DMS153 treated with DMSO at 0.1 percent for 48 hours (cell line): ENCODE measurements around the gene SUSD6.
"Not testable (repeated sequence)": the region's sequence is repeated elsewhere in the genome, so short reads cannot be mapped to it uniquely, and the experiment has no call there.

Experiments
- DNase-seq: peaks from one replicate; lab custom pipeline; 2025; ENCODE audit not compliant: unreplicated experiment; lab: John Stamatoyannopoulos, UW

Gene SUSD6

DNA sequence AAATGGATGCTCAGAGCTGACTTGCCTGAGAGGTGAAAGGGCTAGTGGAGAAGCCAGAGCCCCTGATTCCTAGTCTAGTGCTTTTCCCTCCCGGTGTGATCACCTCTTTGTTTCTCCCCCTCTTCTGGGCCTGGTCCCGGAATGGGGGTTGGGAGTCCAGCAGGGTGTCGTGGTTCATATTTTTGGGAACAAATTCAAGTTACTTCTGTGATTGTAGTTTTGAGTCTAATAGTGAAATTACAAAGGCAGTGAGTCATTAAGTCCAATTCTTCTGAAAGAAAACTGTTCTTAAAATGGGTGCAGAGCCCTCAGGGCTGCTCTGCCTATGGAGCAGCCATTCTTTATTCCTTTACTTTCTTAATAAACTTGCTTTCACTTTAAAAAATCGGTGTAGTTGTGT lies 7.6 kb downstream of the SUSD6 start:
- no peak for DNase-seq

- no peak for DNase-seq
These were observed 8.8 kb downstream of the SUSD6 start for GRCh38 chr14:69620211-69620611.

GRCh38 chr14:69620981-69621380 lies 9.6 kb downstream of the SUSD6 start:
- DNase-seq: no peak

DNA sequence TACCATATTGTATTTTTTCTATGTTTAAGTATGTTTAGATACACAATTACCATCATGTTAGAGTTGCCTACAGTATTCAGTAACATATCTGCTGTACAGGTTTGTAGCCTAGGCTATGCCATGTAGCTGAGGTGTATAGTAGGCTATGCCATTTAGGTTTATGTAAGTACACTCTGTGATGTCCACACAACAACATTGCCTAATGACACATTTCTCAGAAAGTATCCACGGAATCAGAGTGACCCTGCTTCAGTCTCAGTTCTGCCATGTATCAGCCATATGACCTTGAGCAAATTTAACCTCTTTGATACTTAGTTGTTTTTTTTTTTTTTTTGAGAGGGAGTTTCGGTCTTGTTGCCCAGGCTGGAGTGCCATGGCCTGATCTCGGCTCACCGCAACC lies 12.7 kb downstream of the SUSD6 start:
- no peak for DNase-seq

- no peak for DNase-seq
These were observed 14.1 kb downstream of the SUSD6 start for GRCh38 chr14:69625299-69626131.

DNA sequence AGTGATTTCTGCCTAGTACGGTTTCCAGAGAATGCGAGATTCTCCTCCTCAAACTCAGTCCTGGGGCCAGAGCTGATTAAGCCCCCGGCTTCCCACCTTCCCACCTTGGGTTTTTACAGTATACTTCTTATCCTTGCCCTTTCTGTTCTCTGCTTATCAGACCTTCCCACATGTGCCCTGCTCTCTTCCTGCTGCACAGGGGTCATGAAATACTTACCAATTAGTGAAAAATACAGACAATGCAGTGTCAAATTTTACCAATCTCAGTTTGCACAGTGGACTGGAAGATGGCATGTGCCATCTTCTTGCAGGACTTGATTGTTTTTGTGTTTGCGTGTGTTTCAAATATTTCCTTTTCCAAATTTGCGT lies 14.7 kb downstream of the SUSD6 start:
- DNase-seq: no peak

GRCh38 chr14:69629225-69630127 lies 18.1 kb downstream of the SUSD6 start:
- no peak for DNase-seq

GRCh38 chr14:69630360-69630759 lies 19.0 kb downstream of the SUSD6 start:
- no peak for DNase-seq

GRCh38 chr14:69631509-69631908 lies 20.1 kb downstream of the SUSD6 start:
- no peak for DNase-seq

DNA sequence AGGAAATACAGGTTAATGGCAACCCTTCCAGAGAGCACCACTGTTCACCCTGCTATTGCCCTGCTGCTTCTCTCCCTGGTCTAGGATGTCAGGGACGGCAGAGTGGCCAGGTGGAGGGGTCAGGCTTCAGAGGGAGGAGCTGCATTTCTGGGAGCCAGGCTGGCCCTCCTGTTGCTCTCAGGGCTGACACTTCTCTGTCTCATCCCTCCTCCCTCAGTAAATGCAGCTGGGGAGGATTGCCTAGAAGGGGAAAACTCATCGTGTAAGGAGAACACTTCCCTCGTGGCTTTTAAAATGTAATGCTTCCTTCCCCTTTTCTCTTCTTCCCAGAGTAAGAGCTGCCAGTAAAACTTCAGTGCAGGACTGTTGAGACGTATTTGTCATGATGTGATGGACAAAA lies 20.8 kb downstream of the SUSD6 start:
- no peak for DNase-seq

DNA sequence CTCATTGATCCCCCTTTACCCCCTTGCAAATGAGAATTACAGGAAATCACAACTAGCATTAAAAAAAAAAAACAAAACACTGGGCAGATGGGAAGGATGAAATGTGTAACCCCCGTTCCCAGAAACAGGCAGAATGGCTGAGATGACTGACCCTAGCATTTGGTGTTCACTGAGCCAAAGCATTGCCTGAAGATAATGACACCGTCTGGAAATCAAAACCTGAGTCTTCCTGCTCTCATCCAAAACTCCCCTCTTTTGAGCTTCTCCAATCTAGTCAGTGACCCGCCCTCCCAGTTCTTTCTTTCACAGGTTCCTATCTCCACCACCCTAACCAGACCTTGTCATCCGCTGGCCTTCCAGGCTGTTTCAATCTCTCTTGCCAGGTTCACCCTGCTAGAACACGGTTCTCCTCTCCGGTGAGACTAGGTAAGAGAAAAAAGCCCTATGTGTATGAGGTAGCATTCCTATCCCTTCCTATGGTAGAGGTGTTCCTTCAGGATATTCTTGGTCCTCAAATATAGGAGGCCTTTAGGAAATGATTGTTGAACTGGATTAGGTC lies 21.3 kb downstream of the SUSD6 start:
- no peak for DNase-seq

DNA sequence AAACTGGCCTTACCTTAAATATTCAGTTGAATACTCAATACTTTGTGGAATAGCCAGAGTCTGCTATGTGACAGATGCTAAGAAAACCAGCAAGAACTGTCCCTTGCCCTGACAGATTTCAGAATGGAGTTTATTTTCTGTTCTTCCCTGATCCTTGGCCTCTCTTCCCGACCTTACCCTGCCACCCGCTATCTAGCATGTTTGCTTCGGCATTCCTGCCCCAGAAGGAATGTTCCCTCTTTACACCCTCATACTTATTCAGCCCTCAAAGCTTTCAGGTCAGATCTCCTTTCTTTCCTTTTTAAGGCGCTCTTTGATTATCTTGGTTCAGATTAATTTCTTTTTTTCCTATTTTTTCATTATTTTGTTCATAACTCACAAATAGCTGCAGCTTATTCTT lies 21.8 kb downstream of the SUSD6 start:
- DNase-seq: no peak

DNA sequence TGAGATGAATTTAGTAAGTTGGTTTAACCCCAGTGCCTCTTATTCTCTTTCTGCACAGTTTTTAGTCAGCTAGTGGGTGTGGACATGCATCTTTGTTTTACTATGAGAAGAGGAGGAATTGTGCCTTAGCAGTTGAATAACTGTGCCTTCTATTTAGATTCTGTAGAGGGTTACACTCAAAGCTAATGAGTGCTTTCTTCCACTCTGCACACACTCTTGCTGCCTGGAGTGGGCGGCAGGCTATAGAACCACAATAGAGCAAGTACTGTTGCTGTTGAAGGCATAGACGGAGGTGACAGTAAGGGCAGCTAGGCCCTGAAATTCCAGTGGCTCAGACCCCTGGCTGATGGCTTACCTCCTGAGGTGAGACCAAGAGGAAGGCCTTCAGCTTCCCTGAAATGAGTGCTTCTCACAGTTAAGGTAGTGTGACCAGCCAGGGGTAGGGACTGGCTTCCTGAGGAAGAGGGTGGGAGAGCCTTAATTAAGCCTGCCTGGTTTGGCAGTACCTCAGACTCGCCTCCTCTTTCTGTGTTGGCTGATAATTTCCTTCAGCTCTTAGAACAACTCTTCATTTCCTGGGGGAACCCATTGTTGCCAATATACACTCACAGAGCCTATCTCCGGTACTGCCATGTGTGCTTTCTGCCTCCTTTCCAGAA lies 24.7 kb downstream of the SUSD6 start:
- DNase-seq: peak; percentile 12

- no peak for DNase-seq
These were observed 25.5 kb downstream of the SUSD6 start for GRCh38 chr14:69636718-69637480.

GRCh38 chr14:69637503-69638031 lies 26.2 kb downstream of the SUSD6 start:
- no peak for DNase-seq

DNA sequence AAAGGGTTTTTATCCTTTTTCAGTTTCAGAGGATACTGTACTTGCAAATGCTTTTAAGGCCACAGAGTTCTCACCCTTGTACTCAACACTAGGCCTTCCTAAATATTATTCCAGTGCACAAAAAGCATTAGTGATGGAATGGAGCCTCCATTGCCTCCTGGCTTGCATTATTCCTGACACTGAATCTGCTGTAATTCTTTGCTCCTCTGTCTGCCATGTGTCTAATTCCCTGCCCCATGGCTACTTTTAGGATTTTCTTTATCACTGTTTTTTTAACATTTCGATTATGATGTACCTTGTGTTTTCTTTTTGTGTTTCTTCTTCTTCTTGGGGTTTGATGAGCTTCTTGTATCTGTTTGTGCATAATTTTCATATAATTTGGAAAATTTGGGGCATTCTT lies 29.5 kb downstream of the SUSD6 start:
- DNase-seq: no peak

DNA sequence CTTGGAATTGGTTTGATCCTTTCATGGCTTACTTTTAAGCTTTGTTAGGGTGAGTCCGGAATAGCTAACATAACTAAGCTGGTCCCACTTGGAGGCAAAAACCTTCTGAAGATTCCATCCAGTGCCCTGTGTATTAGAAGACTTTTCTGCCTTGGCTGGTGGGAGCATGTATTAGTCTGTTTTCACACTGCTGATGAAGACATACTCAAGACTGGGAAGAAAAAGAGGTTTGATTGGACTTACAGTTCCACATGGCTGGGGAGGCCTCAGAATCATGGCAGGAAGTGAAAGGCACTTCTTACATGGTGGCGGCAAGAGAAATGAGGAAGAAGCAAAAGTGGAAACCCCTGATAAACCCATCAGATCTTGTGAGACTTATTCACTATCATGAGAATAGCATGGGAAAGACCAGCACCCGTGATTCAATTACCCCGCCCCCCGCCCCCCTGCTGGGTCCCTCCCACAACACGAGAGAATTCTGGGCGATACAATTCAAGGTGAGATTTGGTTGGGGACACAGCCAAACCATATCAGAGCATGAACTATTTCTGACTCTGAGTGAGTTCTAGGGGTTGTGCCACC lies 30.9 kb downstream of the SUSD6 start:
- not testable (repeated sequence) for DNase-seq

DNA sequence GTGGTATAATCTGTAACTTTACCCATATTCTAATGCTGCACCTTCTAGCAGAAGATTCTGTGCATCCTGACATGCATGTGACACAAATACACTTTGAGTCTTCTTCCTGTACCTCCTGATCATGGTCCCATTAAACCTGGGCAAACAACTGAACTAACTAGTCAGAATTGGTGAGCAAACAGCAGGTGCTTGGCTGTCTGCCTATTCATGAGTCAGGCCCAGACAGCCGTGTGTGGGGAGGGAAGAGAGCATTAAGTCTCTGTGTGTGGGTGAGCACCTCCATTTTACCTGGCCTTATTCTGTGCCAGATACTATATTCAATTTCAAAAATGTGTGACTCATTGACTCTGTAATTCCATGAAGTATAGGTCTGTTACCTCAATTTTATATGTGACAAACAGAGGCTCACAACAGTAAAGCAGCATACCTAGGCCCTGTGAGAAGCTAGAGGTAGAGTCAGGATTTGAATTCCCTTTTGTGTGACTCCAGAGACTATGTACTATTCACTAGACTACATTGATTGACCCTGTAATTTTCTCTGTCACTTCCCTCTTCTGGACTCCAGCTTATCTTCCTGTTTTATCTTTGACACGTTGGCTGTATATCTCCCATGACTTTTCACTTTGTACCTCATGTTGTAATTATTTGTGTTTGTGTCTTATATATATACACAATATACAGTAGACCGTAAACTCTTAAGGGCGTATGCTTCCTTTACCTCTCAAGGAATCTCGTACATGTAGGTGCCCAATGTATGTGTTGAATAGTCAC lies 32.2 kb downstream of the SUSD6 start:
- peak; percentile 94 for DNase-seq

GRCh38 chr14:69644814-69645213 lies 33.4 kb downstream of the SUSD6 start:
- DNase-seq: no peak
